Brain microvascular endothelial cell (primary cell): ENCODE measurements around the gene RAPGEF2.
A peak's percentile ranks its signal among the peaks of the same experiment; 100 is the strongest.

Source experiments
- DNase-seq: peaks from one replicate; pipeline ENCODE4 v3.0.0-alpha.2; 2020
- H3K27ac ChIP-seq: fragments of 250-450 bp; sonication (Bioruptor Pico); 2 replicates; pipeline ENCODE4 v1.5.1; 2020; ENCODE audit warnings: mild to moderate bottlenecking, moderate library complexity
- H3K27me3 ChIP-seq: fragments of 250-450 bp; sonication (Bioruptor Pico); replicated peaks from 2 replicates; pipeline ENCODE4 v1.5.1; 2020; ENCODE audit warnings: mild to moderate bottlenecking
- H3K36me3 ChIP-seq: fragments of 250-450 bp; sonication (Bioruptor Pico); replicated peaks from 2 replicates; pipeline ENCODE4 v1.5.1; 2020; ENCODE audit warnings: mild to moderate bottlenecking
- H3K4me3 ChIP-seq: 2 replicates; pipeline ENCODE4 v1.5.1; 2011; ENCODE audit warnings: low read depth, mild to moderate bottlenecking, control low read depth, low read length, moderate library complexity
- CTCF ChIP-seq: IDR thresholded peaks from 2 replicates; pipeline ENCODE4 v1.5.1; 2011; ENCODE audit warnings: low read depth, mild to moderate bottlenecking, moderate library complexity, low read length, control low read depth, inconsistent platforms; ENCODE audit errors: missing control alignments
- in situ Hi-C: cut with HindIII; loops from 2 replicates; pipeline ENCODE4 v1.10.0; 2017; ENCODE audit warnings: low sequenced_read_pairs, low pct_ligation_motif_present

The RAPGEF2 gene

DNA sequence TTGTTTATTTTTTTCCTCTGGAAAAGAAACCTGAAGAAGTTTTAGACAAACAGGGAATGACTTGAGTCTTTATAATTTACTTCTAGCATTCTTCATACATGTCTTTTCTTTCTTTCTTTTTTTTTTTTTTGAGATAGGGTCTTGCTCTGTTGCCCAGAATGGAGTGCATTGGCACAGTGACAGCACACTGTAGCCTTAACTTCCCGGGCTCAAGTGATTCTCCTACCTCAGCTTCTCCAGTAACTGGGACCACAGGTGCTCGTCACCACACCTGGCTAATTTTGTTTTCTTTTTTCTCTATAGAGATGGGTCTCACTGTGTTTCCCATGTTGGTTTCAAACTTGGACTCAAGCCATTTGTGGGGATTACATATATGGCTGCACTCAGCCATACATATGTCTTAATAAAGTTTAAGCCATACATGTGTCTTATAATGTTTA lies 71.8 kb downstream of the RAPGEF2 start:
- no peak for TF ChIP-seq CTCF
- H3K36me3 ChIP-seq: no peaks in the 10 kb centered on the region
- no peak overlapping the region for H3K4me3 ChIP-seq
- no peaks in the 10 kb centered on the region for H3K27me3 ChIP-seq
- in situ Hi-C loops: loop anchor here (25.0 kb wide), 1 partner anchor 312 kb away; no protein-coding TSS in a partner anchor
- no peak for DNase-seq
- H3K27ac ChIP-seq: peak overlapping the region; percentile 74

- H3K36me3 ChIP-seq: no peaks in the 10 kb centered on the region
- H3K4me3 ChIP-seq: peak overlapping the region; percentile 39
- peak overlapping the region; percentile 74 for H3K27ac ChIP-seq
- in situ Hi-C loops: loop anchor here (25.0 kb wide), 1 partner anchor 313 kb away; no protein-coding TSS in a partner anchor
- H3K27me3 ChIP-seq: no peaks in the 10 kb centered on the region
- DNase-seq: peak; percentile 87
- TF ChIP-seq CTCF: peak; percentile 72
These were observed 72.5 kb downstream of the RAPGEF2 start for GRCh38 chr4:159175085-159175988.

GRCh38 chr4:159175989-159176375 lies 73.1 kb downstream of the RAPGEF2 start:
- TF ChIP-seq CTCF: no peak
- in situ Hi-C loops: loop anchor here (25.0 kb wide), 1 partner anchor 314 kb away; no protein-coding TSS in a partner anchor
- no peaks in the 10 kb centered on the region for H3K27me3 ChIP-seq
- peak overlapping the region; percentile 74 for H3K27ac ChIP-seq
- no peaks in the 10 kb centered on the region for H3K36me3 ChIP-seq
- H3K4me3 ChIP-seq: no peak overlapping the region
- no peak for DNase-seq

DNA sequence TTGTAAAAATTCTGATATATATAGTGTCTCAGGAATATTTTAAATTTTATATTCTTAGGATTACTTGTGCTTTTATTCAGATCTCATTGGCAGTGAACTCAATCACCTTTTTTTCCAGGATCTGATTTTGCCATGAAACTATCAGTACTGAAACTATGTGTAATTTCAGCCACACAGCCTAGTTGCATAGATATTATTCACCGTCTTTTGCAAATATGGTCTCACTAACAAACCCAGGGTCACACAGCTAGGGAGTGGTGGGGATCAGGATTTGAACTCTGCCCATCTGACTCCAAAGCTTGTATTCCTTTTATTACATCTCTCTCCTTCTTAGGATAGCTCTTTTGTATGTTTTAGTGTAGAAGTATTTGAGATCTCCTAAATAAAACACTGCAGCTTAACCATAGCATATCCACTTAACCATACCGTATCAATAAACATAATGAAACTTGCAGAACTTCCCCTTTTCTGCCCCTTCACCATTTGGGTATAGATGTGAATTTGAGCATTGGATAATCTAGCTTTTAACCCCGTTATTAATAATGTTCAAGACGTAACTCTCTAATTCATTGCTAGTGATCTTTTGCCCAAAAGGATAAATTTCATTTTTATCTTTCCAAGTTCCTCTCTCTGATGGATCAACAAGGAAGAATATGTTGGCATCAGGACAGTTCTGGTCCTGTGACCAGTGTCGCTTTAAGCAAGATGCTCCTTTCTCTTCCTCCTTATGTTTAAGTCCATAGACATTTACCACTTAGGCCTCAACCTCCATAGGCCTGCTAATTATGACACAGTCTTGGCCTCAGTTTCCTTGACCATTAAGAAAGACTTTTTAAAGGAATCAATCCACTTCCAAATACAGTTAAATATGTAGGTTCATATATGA lies 74.6 kb downstream of the RAPGEF2 start:
- H3K27ac ChIP-seq: no peak overlapping the region
- TF ChIP-seq CTCF: no peak
- no peak overlapping the region for H3K4me3 ChIP-seq
- in situ Hi-C loops: loop anchor here (25.0 kb wide), 1 partner anchor 315 kb away; no protein-coding TSS in a partner anchor
- DNase-seq: no peak
- no peaks in the 10 kb centered on the region for H3K36me3 ChIP-seq
- H3K27me3 ChIP-seq: no peaks in the 10 kb centered on the region

DNA sequence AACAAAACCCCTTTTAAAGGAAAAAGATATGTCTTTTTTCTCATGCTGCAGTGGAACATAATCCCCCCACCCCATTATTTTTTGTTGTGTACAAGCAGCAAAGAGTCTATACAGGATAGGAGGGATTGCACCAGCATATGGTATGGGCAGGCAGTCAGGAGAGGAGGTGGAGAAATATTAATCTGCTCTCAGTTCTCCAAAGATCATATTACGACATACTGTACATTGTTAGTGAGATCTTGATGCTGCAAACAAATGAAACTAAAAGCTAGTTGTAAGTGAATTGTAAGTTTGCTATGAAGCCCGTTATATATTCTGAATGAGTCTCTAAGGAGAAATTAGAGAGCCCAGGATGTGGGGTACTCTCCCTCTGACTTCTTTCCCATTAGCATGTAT lies 75.3 kb downstream of the RAPGEF2 start:
- in situ Hi-C loops: loop anchor here (25.0 kb wide), 1 partner anchor 316 kb away; no protein-coding TSS in a partner anchor
- TF ChIP-seq CTCF: no peak
- H3K4me3 ChIP-seq: no peak overlapping the region
- no peaks in the 10 kb centered on the region for H3K36me3 ChIP-seq
- DNase-seq: no peak
- no peaks in the 10 kb centered on the region for H3K27me3 ChIP-seq
- no peak overlapping the region for H3K27ac ChIP-seq
